Liver (tissue), 3 donors: Measurements from ENCODE around the gene SLIT3.

Experiments used
- ATF3 ChIP-seq: IDR thresholded peaks from 2 replicates; pipeline ENCODE4 v1.6.1; 2016; ENCODE audit warnings: antibody characterized with exemption
- CTCF ChIP-seq: fragments of 150-350 bp; IDR thresholded peaks from 2 replicates; pipeline ENCODE4 v1.5.1; 2017; ENCODE audit warnings: improper control_type of control experiment, low read depth, low read length; ENCODE audit not compliant: missing input control
- GABPA ChIP-seq, 2 donors: IDR thresholded peaks in 1 of 2; conservative IDR thresholded peaks in 1 of 2; 2 replicates each; pipeline ENCODE4 v1.6.1; 2016; ENCODE audit warnings: antibody characterized with exemption in 2 of 2, mild to moderate bottlenecking in 1 of 2, moderate library complexity in 1 of 2
- MAX ChIP-seq: IDR thresholded peaks from 2 replicates; pipeline ENCODE4 v1.6.1; 2016; ENCODE audit warnings: antibody characterized with exemption
- SP1 ChIP-seq: IDR thresholded peaks from 2 replicates; pipeline ENCODE4 v1.6.1; 2018; ENCODE audit warnings: antibody characterized with exemption, mild to moderate bottlenecking
- YY1 ChIP-seq: IDR thresholded peaks from 2 replicates; pipeline ENCODE4 v1.6.1; 2016; ENCODE audit warnings: antibody characterized with exemption, mild to moderate bottlenecking
- ZBTB33 ChIP-seq: IDR thresholded peaks from 2 replicates; pipeline ENCODE4 v1.6.1; 2016; ENCODE audit warnings: antibody characterized with exemption
- donor health status: healthy.
- donor health status: healthy.

- TF ChIP-seq CTCF (no peak), YY1 (no peak), ATF3 (no peak), SP1 (no peak), GABPA (IDR thresholded peaks at IDR 0.05 in 1 of 2, conservative IDR thresholded peaks at IDR 0.05 in 1 of 2) (no peak), MAX (no peak), ZBTB33 (no peak)
Measured at GRCh38 chr5:168727547-168727946, 573.4 kb downstream of the SLIT3 start.
